Measurements from ENCODE around the gene ERVFRD-1.
A peak's percentile ranks its signal among the peaks of the same experiment; 100 is the strongest.

The ERVFRD-1 gene

DNA sequence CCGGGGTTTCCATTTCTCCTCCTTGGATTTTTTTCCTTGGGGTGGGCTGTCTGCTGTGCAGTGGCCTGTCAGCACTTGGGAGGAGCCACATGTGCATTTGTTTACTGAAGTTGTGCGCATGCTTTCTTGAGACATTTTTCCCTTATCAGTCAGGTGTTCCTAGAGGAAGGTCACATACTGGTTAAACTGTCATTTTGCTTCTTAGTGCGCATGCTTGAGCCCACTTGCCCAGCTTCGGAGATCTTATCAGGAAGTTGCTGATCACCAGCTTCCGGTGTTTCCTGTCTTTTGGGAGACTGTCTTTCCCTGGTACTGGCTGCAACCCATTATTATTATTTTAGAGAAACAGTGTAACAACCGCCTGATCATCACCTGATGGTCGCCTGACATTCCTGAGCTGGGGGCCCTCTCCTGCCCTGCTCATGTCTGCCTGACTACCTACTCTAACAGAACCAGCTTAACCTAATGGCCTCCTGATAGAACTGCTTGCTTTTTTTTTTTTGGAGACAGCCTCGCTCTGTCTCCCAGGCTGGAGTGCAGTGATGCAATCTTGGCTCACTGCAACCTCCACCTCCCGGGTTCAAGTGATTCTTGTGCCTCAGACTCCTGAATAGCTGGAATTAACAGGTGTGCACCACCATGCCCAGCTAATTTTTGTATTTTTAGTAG lies 378 bp upstream of the ERVFRD-1 start:
- peak overlapping the region; percentile 32 for H3K4me3 ChIP-seq (replicated peaks; ENCODE audit: insufficient read depth, low read length)
- H3K27ac ChIP-seq (replicated peaks): peak overlapping the region; percentile 47
- H3K27me3 ChIP-seq (ENCODE audit: insufficient read depth, poor library complexity, severe bottlenecking): no peaks in the 10 kb centered on the region
- peak; percentile 54; the same call in 1 of the 2 replicates for TF ChIP-seq GABPA (IDR thresholded peaks at IDR 0.05; ENCODE audit: low read depth)
- TF ChIP-seq, protein P1, sequence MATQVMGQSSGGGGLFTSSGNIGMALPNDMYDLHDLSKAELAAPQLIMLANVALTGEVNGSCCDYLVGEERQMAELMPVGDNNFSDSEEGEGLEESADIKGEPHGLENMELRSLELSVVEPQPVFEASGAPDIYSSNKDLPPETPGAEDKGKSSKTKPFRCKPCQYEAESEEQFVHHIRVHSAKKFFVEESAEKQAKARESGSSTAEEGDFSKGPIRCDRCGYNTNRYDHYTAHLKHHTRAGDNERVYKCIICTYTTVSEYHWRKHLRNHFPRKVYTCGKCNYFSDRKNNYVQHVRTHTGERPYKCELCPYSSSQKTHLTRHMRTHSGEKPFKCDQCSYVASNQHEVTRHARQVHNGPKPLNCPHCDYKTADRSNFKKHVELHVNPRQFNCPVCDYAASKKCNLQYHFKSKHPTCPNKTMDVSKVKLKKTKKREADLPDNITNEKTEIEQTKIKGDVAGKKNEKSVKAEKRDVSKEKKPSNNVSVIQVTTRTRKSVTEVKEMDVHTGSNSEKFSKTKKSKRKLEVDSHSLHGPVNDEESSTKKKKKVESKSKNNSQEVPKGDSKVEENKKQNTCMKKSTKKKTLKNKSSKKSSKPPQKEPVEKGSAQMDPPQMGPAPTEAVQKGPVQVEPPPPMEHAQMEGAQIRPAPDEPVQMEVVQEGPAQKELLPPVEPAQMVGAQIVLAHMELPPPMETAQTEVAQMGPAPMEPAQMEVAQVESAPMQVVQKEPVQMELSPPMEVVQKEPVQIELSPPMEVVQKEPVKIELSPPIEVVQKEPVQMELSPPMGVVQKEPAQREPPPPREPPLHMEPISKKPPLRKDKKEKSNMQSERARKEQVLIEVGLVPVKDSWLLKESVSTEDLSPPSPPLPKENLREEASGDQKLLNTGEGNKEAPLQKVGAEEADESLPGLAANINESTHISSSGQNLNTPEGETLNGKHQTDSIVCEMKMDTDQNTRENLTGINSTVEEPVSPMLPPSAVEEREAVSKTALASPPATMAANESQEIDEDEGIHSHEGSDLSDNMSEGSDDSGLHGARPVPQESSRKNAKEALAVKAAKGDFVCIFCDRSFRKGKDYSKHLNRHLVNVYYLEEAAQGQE (IDR thresholded peaks at IDR 0.05; ENCODE audit: insufficient replicate concordance, low read depth): no peak
- DNase-seq (ENCODE audit: low read depth in 1 of 2, low spot score in 1 of 2): peak; percentile 80 to 82

DNA sequence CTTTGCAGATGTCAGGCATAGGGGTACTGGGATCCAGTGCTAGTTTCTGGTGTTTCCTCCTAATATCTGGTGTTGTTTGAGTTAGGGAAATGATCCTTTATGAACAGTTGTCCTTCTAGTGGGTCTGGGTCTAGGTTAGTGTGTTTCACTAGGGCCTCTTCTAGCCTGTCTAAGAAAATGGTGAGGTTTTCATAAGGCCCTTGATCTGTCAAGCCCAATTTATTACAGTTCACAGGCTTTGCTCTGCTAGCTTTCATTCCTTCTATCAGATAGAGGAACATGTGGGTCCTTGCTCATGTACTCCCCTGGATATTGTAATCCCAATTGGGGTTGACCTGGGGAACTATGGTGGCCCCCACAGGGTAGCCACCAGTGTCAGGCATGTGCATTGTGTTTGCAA lies 2.8 kb downstream of the ERVFRD-1 start:
- Histone ChIP-seq H3K4me3 (replicated peaks; ENCODE audit: insufficient read depth, low read length) (no peak overlapping the region), H3K27me3 (ENCODE audit: insufficient read depth, poor library complexity, severe bottlenecking) (no peaks in the 10 kb centered on the region), H3K27ac (replicated peaks) (no peak overlapping the region)
- TF ChIP-seq CTCF (IDR thresholded peaks at IDR 0.05; ENCODE audit: insufficient read depth, low read length): no peak
- TF ChIP-seq, protein P1 (IDR thresholded peaks at IDR 0.05; ENCODE audit: insufficient replicate concordance, low read depth): no peak
- TF ChIP-seq SPI1 (IDR thresholded peaks at IDR 0.05; ENCODE audit: borderline replicate concordance, low read depth): no peak
- DNase-seq (ENCODE audit: low read depth in 1 of 2, low spot score in 1 of 2): no peak

GRCh38 chr6:11103065-11103464 lies 8.5 kb downstream of the ERVFRD-1 start:
- no peak for DNase-seq (ENCODE audit: low read depth in 1 of 2, low spot score in 1 of 2)
- no peak overlapping the region for H3K27ac ChIP-seq (replicated peaks)

More at GRCh38 chr6:11103065-11103464, 8.5 kb downstream of the ERVFRD-1 start:
- H3K4me3 ChIP-seq (replicated peaks; ENCODE audit: insufficient read depth, low read length): no peak overlapping the region
- no peaks in the 10 kb centered on the region for H3K27me3 ChIP-seq (ENCODE audit: insufficient read depth, poor library complexity, severe bottlenecking)
- TF ChIP-seq CTCF (IDR thresholded peaks at IDR 0.05; ENCODE audit: insufficient read depth, low read length) (no peak), GABPA (IDR thresholded peaks at IDR 0.05; ENCODE audit: low read depth) (no peak), POLR2AphosphoS5 (IDR thresholded peaks at IDR 0.05; ENCODE audit: low read depth) (no peak), SPI1 (IDR thresholded peaks at IDR 0.05; ENCODE audit: borderline replicate concordance, low read depth) (no peak)
- TF ChIP-seq, protein P1 (IDR thresholded peaks at IDR 0.05; ENCODE audit: insufficient replicate concordance, low read depth): no peak
